GM19043 (cell line): ENCODE measurements around the gene DHRS3.
"Not testable (repeated sequence)": the region's sequence is repeated elsewhere in the genome, so short reads cannot be mapped to it uniquely, and the experiment has no call there.

Experiments used
- ATAC-seq: cut with Tn5 transposase; IDR thresholded peaks from one replicate; pipeline ENCODE4 v1.9.1; 2021; ENCODE audit warnings: low read depth; ENCODE audit not compliant: unreplicated experiment

Gene DHRS3

GRCh38 chr1:12581179-12581578 is 36.8 kb downstream of the DHRS3 start:
- no peak for ATAC-seq

GRCh38 chr1:12580054-12580887 is 37.7 kb downstream of the DHRS3 start:
- ATAC-seq, result no peak

- ATAC-seq, result no peak
Measured at GRCh38 chr1:12578860-12579422, 39.1 kb downstream of the DHRS3 start.

GRCh38 chr1:12577020-12577419 is 41.0 kb downstream of the DHRS3 start:
- no peak for ATAC-seq

- ATAC-seq, result no peak
Measured at GRCh38 chr1:12574757-12575139, 43.3 kb downstream of the DHRS3 start.

GRCh38 chr1:12573015-12573825 is 44.8 kb downstream of the DHRS3 start:
- ATAC-seq, result no peak

- ATAC-seq, result no peak
Measured at GRCh38 chr1:12572522-12572921, 45.5 kb downstream of the DHRS3 start.

GRCh38 chr1:12570291-12570690 is 47.7 kb downstream of the DHRS3 start:
- no peak for ATAC-seq

- no peak for ATAC-seq
Measured at GRCh38 chr1:12568009-12568767, 49.8 kb downstream of the DHRS3 start.

- ATAC-seq, result no peak
Measured at GRCh38 chr1:12567288-12567819, 50.7 kb downstream of the DHRS3 start.

GRCh38 chr1:12566484-12567287 is 51.3 kb downstream of the DHRS3 start:
- ATAC-seq, result no peak

GRCh38 chr1:12565966-12566352 is 52.1 kb downstream of the DHRS3 start:
- no peak for ATAC-seq

GRCh38 chr1:12565094-12565965 is 52.7 kb downstream of the DHRS3 start:
- no peak for ATAC-seq

GRCh38 chr1:12564251-12564650 is 53.8 kb downstream of the DHRS3 start:
- ATAC-seq, result not testable (repeated sequence)

- ATAC-seq, result no peak
Measured at GRCh38 chr1:12562955-12563576, 54.9 kb downstream of the DHRS3 start.

- ATAC-seq, result no peak
Measured at GRCh38 chr1:12561121-12561520, 56.9 kb downstream of the DHRS3 start.

GRCh38 chr1:12556957-12557935 is 60.8 kb downstream of the DHRS3 start:
- no peak for ATAC-seq
